K562 (cell line): Measurements from ENCODE around the gene MYO1D. TPM values are rescaled to one million over a fixed set of nuclear protein-coding genes. Genes with fewer than 3 reads are reported as not detected.

ENCODE experiments used
- CBFA2T3 ChIP-seq: fragments of 450-650 bp; IDR thresholded peaks from 2 replicates; pipeline ENCODE4 v1.6.1; 2017
- ETV5 ChIP-seq: sonication (generic); formaldehyde crosslinking; IDR thresholded peaks from 2 replicates; pipeline ENCODE4 v1.4.0; 2020; ENCODE audit warnings: low read depth, mild to moderate bottlenecking, missing genetic modification reagents
- FOXJ3 ChIP-seq: sonication (generic); formaldehyde crosslinking; IDR thresholded peaks from 2 replicates; pipeline ENCODE4 v1.4.0; 2020; ENCODE audit warnings: mild to moderate bottlenecking, missing genetic modification reagents
- JUND ChIP-seq, 2 experiments: IDR thresholded peaks; 2 replicates in 1 of 2; 3 replicates in 1 of 2; pipeline ENCODE4 v1.6.1; 2011; ENCODE audit warnings: borderline replicate concordance in 2 of 2, low read depth in 2 of 2, low read length in 2 of 2, improper control_type of control experiment in 1 of 2, missing biosample characterization in 1 of 2, missing genetic modification characterization in 1 of 2, missing genetic modification reagents in 1 of 2
- KDM5B ChIP-seq: fragments of 200-600 bp; sonication (generic); IDR thresholded peaks from 2 replicates; pipeline ENCODE4 v1.6.1; 2012; ENCODE audit warnings: low read depth, mild to moderate bottlenecking, moderate library complexity, low read length, control low read depth, inconsistent platforms; ENCODE audit not compliant: insufficient replicate concordance
- NCOA2 ChIP-seq, 2 experiments: fragments of 450-650 bp; IDR thresholded peaks; 2 replicates each; pipeline ENCODE4 v1.6.1; 2018; ENCODE audit warnings: mild to moderate bottlenecking in 2 of 2, moderate library complexity in 1 of 2; ENCODE audit not compliant: partially characterized antibody in 2 of 2
- THRB ChIP-seq: fragments of 450-650 bp; formaldehyde crosslinking; conservative IDR thresholded peaks from 2 replicates; pipeline ENCODE4 v1.4.0; 2022; ENCODE audit warnings: mild to moderate bottlenecking, missing genetic modification characterization
- TOE1 ChIP-seq, 2 experiments: fragments of 450-650 bp in 1 of 2; sonication (generic) in 1 of 2; formaldehyde crosslinking in 1 of 2; IDR thresholded peaks; 2 replicates each; pipeline versions ENCODE4 v1.7.1 to v1.8.0; 2016 to 2022; ENCODE audit warnings: borderline replicate concordance in 2 of 2, mild to moderate bottlenecking in 2 of 2, antibody characterized with exemption in 1 of 2, inconsistent platforms in 1 of 2, low read depth in 1 of 2, missing genetic modification reagents in 1 of 2, moderate library complexity in 1 of 2
- ZNF224 ChIP-seq: sonication (generic); formaldehyde crosslinking; IDR thresholded peaks from 2 replicates; pipeline ENCODE4 v1.8.0; 2022; ENCODE audit warnings: mild to moderate bottlenecking, missing genetic modification reagents
- ZNF23 ChIP-seq: fragments of 250-450 bp; sonication (Bioruptor Pico); IDR thresholded peaks from 2 replicates; pipeline ENCODE4 v1.4.0; 2020; ENCODE audit warnings: mild to moderate bottlenecking
- ZNF316 ChIP-seq: fragments of 450-650 bp; IDR thresholded peaks from 2 replicates; pipeline ENCODE4 v1.6.1; 2016
- ZNF324 ChIP-seq: fragments of 250-450 bp; sonication (Bioruptor Pico); IDR thresholded peaks from 2 replicates; pipeline ENCODE4 v1.4.0; 2020; ENCODE audit warnings: mild to moderate bottlenecking
- ZNF583 ChIP-seq: fragments of 250-450 bp; sonication (Bioruptor Pico); IDR thresholded peaks from 2 replicates; pipeline ENCODE4 v1.4.0; 2020
- ZNF830 ChIP-seq: fragments of 250-450 bp; sonication (Bioruptor Pico); IDR thresholded peaks from 2 replicates; pipeline ENCODE4 v1.5.0; 2021; ENCODE audit warnings: mild to moderate bottlenecking
- polyA plus RNA-seq, 8 experiments: library from polyadenylated mRNA; depleted of rRNA in 4 of 8; stranded (reverse) in 5 of 8; unstranded in 3 of 8; fragments of >200 nt; fragmentation: Nextera tagmentation in 2 of 8; fragmentation: Illumina TruSeq in 1 of 8; extraction: Ambion mirVana in 2 of 8; extraction: Trizol in 1 of 8; gene quantifications; 2 replicates each; pipeline versions ENCODE4 v1.2.1 to v1.2.3, GENCODE V29; 2011 to 2014; ENCODE audit warnings: inconsistent platforms in 1 of 8, missing spikeins in 1 of 8
- total RNA-seq, 7 experiments: library from RNA; depleted of rRNA in 6 of 7; stranded (reverse); fragments of >200 nt in 6 of 7; fragmentation: Illumina TruSeq in 2 of 7; extraction: Trizol in 2 of 7; gene quantifications; 2 replicates each; pipeline versions ENCODE4 v1.2.1 to v1.2.3, GENCODE V29; 2011 to 2021; ENCODE audit warnings: low replicate concordance in 1 of 7
- TF ChIP-seq, protein P1 (sequence below): sonication (generic); formaldehyde crosslinking; IDR thresholded peaks from 2 replicates; pipeline ENCODE4 v1.5.0; 2020; ENCODE audit warnings: missing genetic modification reagents
- TF ChIP-seq, protein P2 (sequence below): sonication (generic); formaldehyde crosslinking; IDR thresholded peaks from 2 replicates; pipeline ENCODE4 v1.8.0; 2022; ENCODE audit warnings: mild to moderate bottlenecking, low read depth, missing genetic modification reagents
- TF ChIP-seq, protein P3 (sequence below), 2 experiments: fragments of 450-650 bp; IDR thresholded peaks; 2 replicates each; pipeline ENCODE4 v1.6.1; 2016; ENCODE audit warnings: mild to moderate bottlenecking in 2 of 2, borderline replicate concordance in 1 of 2, low read depth in 1 of 2, moderate library complexity in 1 of 2

MYO1D gene
- total and polyA plus RNA-seq, 9 of the 15 experiments (the other 6 are each of a cell fraction or from before 2014, with no cell fraction given), result 2.1 to 71.2 (median 45.4) TPM

DNA sequence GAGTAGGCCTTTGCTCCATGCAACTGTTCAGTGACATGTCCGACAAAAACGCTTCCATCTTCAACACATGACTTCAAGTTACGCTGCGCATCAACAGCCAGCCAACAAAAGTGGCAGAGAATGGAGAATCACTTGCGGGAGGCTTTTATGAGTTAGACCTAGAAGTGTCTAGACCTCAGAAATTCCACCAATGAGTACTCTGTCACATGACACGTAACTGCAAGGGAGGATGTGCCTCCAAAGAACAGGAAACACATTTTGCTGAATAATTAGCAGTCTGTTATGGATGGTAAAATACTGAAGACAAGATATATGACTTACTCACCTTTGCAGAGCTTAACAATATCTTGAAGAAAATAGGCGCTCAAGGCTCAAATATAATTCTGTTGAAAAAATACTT lies 62.1 kb downstream of the MYO1D start (continued):
- TF ChIP-seq TOE1 (IDR thresholded peaks at IDR 0.05; ENCODE audit: borderline replicate concordance), result peak; percentile 65; the same call in 1 of the 2 replicates
- TF ChIP-seq TOE1 (CRISPR knock-in tag; IDR thresholded peaks at IDR 0.05; ENCODE audit: borderline replicate concordance, low read depth), result no peak
- TF ChIP-seq, protein P1, sequence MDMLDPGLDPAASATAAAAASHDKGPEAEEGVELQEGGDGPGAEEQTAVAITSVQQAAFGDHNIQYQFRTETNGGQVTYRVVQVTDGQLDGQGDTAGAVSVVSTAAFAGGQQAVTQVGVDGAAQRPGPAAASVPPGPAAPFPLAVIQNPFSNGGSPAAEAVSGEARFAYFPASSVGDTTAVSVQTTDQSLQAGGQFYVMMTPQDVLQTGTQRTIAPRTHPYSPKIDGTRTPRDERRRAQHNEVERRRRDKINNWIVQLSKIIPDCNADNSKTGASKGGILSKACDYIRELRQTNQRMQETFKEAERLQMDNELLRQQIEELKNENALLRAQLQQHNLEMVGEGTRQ (CRISPR knock-in tag), result peak; percentile 49; the same call in 1 of the 2 replicates
- no peak for TF ChIP-seq ZNF23 (CRISPR knock-in tag)
- TF ChIP-seq ETV5 (CRISPR knock-in tag), result no peak
- no peak for TF ChIP-seq KDM5B
- no peak for TF ChIP-seq JUND (IDR thresholded peaks at IDR 0.05; ENCODE audit: borderline replicate concordance, low read depth, low read length)
- no peak for TF ChIP-seq JUND (tag; IDR thresholded peaks at IDR 0.05; ENCODE audit: borderline replicate concordance, low read depth, low read length)
- TF ChIP-seq ZNF224 (CRISPR knock-in tag), result no peak
- TF ChIP-seq, protein P2, sequence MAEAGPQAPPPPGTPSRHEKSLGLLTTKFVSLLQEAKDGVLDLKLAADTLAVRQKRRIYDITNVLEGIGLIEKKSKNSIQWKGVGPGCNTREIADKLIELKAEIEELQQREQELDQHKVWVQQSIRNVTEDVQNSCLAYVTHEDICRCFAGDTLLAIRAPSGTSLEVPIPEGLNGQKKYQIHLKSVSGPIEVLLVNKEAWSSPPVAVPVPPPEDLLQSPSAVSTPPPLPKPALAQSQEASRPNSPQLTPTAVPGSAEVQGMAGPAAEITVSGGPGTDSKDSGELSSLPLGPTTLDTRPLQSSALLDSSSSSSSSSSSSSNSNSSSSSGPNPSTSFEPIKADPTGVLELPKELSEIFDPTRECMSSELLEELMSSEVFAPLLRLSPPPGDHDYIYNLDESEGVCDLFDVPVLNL, result no peak
- TF ChIP-seq ZNF316, result no peak
- TF ChIP-seq ZNF583, result no peak
- no peak for TF ChIP-seq NCOA2 (IDR thresholded peaks at IDR 0.05; ENCODE audit: partially characterized antibody in 2 of 2)
- TF ChIP-seq THRB (CRISPR knock-in tag), result no peak
- TF ChIP-seq FOXJ3 (CRISPR knock-in tag), result no peak
- TF ChIP-seq, protein P3, sequence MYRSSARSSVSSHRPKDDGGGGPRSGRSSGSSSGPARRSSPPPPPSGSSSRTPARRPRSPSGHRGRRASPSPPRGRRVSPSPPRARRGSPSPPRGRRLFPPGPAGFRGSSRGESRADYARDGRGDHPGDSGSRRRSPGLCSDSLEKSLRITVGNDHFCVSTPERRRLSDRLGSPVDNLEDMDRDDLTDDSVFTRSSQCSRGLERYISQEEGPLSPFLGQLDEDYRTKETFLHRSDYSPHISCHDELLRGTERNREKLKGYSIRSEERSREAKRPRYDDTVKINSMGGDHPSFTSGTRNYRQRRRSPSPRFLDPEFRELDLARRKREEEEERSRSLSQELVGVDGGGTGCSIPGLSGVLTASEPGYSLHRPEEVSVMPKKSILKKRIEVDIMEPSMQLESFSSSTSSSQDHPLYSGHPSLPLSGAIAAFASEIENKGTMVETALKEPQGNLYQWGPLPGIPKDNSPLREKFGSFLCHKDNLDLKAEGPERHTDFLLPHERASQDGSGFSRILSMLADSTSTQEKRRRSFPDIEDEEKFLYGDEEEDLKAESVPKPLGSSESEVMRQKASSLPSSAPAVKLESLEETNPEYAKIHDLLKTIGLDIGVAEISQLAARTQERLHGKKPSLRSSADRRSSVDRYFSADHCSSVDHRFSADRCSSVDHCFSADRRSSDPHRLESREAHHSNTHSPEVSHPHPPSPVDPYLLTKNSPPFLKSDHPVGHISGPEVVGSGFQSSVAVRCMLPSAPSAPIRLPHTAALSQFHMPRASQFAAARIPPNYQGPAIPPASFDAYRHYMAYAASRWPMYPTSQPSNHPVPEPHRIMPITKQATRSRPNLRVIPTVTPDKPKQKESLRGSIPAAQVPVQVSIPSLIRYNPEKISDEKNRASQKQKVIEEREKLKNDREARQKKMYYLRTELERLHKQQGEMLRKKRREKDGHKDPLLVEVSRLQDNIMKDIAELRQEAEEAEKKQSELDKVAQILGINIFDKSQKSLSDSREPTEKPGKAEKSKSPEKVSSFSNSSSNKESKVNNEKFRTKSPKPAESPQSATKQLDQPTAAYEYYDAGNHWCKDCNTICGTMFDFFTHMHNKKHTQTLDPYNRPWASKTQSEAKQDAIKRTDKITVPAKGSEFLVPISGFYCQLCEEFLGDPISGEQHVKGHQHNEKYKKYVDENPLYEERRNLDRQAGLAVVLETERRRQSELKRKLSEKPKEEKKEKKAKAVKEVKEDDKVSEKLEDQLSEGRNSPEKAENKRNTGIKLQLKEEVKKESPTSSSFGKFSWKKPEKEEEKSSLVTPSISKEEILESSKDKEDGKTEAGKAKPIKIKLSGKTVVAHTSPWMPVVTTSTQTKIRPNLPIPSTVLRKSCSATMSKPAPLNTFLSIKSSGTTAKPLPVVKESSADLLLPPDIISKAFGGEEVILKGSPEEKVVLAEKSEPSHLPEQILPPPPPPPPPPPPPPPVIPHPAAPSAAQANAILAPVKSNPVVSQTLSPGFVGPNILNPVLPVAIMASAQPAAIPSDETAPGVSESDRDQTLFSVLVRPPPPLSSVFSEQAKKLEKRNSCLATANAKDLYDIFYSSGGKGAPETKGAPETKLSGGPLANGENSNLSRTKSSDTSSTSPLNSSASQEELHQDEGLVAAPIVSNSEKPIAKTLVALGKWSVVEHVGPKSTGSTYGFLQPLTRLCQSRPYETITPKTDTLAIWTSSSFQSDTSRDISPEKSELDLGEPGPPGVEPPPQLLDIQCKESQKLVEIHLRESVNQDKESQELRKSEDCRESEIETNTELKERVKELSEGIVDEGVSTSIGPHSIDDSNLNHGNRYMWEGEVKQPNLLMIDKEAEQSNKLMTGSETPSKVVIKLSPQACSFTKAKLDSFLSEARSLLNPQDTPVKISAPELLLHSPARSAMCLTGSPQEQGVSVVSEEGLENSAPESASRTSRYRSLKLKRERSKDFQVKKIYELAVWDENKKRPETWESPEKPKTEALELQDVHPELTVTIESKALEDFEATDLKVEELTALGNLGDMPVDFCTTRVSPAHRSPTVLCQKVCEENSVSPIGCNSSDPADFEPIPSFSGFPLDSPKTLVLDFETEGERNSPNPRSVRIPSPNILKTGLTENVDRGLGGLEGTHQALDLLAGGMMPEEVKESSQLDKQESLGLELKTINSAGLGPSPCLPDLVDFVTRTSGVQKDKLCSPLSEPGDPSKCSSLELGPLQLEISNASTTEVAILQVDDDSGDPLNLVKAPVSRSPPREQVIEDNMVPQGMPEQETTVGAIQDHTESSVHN (IDR thresholded peaks at IDR 0.05; ENCODE audit: borderline replicate concordance in 1 of 2, low read depth in 1 of 2), result no peak
- TF ChIP-seq ZNF324 (CRISPR knock-in tag), result no peak
- TF ChIP-seq CBFA2T3, result no peak
- TF ChIP-seq ZNF830 (CRISPR knock-in tag), result no peak
